HG03025 (cell line): ENCODE data around the gene ANAPC2.

ENCODE experiments used
- ATAC-seq: cut with Tn5 transposase; IDR thresholded peaks from one replicate; pipeline ENCODE4 v1.9.1; 2021; ENCODE audit warnings: mild to moderate bottlenecking, moderate library complexity; ENCODE audit not compliant: unreplicated experiment, low FRiP score

The ANAPC2 gene

DNA sequence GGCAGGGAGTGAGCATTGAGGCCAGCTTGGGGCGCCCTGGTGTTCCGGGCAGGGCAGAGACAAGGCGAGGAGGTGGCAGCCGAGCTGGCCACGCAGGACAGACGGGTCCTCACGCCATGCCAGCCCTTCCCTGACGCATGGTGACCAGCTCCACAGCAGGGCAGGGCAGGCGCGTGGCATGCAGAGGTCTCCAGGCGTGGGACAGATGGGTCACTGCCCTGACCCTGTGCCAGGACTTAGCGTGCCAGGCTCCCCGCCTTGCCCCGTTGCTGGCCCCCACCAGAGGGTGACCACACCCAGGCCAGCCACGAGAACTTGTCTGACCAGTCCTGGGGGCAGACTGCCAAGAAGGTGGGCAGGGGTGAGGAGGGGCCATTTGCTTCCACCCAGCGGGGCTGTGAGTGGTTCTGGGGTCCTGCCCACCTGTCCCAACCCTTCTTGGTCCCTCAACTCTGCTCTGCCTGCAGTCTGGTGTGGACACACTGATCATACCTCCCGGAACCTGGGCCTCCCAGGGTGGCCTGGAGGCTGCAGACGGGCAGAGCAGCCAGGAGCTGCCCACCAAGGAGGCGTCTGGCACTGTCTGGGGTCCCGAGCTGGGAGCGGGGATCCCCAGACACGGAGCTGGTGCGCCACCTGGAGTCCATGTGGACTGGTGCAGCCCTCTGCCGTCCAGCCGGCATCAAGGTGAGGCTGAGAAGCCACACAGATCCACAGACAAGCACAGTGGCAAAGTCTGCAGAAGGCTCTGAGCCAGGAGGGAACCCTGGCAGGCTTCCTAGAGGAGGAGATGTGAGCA is 38.9 kb upstream of the ANAPC2 start, which contains the start of gene RNF224:
Gene RNF224, plus strand, starts transcription at position 449 of the 799 bp plus-strand sequence. CDS start 834 bp downstream, outside the sequence.
- ATAC-seq, result no peak

DNA sequence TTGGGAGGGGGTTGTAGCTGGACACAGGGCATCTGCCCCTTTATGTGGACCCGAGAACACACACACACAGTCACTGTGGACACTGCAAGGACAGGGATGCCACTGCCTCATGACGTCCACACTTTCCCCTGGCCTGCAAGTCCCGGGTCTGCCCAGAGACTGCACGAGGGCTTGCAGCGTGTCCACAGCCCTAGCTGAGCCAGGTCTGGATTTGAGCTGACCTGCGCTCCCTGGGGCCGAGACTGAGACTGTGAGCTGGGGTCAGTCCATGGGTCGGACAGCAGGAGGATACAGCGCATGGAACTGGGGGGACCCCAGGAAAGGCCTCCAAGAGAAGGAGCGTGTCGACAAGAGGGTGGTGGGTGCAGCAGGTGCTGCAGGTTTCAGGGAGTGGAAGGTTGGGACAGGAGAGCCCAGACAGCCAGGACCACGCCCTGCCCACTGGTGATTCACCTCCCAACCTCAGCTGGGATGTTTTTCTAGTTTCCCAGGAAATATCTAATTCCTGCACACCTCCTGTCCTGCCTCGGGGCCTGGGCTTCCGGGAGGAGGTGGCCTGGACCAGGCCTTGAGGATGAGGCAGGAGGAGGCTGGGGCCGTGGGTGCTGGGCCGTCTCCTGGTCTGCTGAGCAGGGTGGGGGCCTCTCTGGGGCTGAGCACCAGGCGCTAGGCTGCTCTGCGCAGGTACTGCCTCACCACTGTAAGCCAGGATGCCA is 38.1 kb upstream of the ANAPC2 start:
- no peak for ATAC-seq

DNA sequence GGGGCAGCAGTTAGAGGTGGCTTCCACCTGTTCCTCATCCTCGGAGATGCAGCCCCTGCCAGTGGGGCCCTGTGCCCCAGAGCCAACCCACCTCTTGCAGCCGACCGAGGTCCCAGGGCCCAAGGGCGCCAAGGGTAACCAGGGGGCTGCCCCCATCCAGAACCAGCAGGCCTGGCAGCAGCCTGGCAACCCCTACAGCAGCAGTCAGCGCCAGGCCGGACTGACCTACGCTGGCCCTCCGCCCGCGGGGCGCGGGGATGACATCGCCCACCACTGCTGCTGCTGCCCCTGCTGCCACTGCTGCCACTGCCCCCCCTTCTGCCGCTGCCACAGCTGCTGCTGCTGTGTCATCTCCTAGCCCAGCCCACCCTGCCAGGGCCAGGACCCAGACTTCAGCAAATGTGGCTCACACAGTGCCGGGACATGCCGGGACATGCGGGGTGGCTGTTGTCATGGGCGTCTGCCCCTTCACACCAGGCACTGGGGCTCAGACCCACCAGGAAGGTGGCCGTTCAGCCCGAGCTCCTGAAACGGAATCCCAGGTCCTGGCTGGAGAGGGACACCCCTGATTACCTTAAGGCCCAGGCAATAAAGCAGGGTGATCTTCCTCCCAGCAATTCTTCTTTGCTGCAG is 37.5 kb upstream of the ANAPC2 start:
- no peak for ATAC-seq

DNA sequence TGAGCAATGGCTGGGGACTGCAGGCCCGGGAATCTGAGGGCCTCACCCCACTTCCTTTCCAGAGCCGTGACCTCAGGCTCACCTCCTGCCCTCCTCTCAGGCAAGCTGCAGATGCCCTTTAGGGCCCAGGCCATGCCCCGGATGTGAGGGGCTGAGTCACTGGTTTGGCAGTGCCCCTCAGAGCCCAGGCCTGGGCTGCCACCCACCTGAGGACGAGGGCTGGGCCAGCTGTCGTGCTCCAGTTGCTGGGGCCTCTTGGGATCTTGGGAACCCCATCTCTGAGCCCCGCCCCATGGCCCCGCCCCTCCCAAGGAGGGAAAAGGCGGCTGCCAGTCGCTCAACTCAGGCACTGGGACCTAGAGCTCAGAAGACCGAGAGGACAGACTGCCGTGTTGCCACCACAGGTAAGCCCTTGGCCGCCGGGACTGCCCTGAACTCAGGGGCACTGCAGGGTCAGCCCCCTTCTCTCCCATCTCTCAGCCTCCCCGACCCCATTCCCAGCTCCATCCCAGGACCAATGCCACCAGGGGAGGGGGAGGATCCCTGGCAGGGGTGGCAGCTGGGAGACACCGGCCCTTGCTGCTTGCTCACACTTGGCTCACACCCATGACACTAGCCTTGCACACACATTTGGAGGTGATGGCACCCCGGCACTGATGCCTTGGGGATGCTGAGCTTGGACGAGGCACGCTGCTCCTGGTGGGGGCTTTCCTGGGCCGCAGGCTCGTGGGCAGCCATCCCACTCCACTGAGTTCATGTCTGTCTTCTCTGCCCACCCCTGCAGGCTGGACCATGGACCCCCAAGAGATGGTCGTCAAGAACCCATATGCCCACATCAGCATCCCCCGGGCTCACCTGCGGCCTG is 36.7 kb upstream of the ANAPC2 start, which contains the start of gene CYSRT1:
Gene CYSRT1, plus strand, starts transcription at position 345 of the 865 bp plus-strand sequence. Its CDS starts 448 bp downstream, at position 793.
- no peak for ATAC-seq

- peak; percentile 67 for ATAC-seq
Measured at GRCh38 chr9:137223078-137223970, 35.0 kb upstream of the ANAPC2 start.

GRCh38 chr9:137222190-137223077 is 34.1 kb upstream of the ANAPC2 start, which contains the start of gene RNF208:
TSS of gene RNF208 (minus strand) at chr9:137222240. CDS start at chr9:137221212, 1,028 bp downstream.
- no peak for ATAC-seq

- no peak for ATAC-seq
Measured at GRCh38 chr9:137221506-137222111, 33.2 kb upstream of the ANAPC2 start.

DNA sequence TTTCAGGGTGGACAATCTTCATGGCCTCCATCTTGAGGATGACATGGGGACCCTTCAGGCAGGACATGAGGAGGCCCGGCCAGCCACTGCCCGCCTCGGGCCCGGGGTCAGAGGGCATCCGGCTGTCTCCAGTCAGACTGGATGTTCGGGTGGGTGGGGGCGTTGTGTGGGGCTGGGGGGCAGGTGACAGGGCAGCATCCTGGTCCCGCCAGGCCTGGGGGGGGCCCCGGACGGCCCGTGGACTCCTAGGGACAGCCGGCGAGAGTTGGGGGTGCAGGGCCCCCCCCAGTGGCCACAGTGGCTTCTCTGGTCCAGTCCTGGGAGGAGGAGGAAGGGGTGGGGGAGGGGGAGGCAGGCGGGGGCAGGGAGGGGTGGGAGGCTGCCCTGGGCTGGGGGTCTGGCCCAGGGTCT is 32.7 kb upstream of the ANAPC2 start:
- ATAC-seq, result no peak

GRCh38 chr9:137220317-137221094 is 32.1 kb upstream of the ANAPC2 start:
- ATAC-seq, result no peak

- ATAC-seq, result no peak
Measured at GRCh38 chr9:137219757-137220316, 31.5 kb upstream of the ANAPC2 start.

DNA sequence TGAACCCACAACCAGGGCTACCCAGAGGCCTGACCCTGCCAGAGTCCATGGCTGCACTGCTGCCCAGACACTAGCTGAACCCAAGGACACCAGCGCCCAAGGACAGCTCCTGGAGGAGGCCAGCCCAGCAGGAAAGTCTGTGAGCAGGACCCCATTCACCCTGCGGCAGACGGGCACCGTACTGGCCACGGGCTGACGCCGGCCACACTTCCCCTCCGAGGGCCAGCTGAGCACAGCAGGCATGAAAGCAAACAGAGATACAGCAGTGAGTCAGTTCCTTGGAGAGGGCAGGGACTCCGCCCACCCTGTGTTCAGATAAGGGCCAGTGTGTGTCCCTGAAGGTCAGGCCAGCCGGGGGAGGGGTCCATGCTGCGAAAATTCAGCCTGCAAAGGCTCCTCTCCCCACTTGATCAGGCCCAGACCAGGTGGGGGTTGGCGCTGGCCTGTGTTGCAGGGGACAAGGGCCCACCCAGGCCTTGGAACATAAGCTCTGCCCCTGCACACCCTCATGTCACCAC is 30.5 kb upstream of the ANAPC2 start:
- ATAC-seq, result no peak

DNA sequence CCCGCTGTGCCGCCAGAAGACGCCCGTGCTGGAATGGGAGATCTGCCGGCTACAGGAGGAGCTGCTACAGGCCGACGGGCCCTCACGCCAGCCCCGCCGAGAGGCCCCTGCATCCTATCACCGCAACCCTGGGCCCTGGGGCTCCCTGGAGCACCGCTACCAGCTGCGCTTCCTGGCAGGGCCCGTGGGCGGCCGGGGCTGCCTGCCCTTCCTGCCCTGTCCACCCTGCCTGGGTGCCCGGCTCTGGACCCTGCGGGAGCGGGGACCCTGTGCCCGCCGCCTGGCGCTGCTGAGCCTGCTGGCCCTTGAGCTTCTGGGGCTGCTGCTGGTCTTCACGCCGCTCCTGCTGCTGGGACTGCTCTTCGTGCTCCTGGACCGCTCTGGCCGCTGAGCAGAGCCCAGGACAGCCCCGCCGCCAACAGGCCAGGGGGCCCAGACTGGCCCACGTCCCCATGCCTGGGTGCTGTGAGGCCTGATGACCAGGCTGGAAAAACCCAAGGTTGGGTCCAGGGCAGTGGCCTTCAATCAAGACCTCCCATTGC is 29.9 kb upstream of the ANAPC2 start:
- no peak for ATAC-seq

DNA sequence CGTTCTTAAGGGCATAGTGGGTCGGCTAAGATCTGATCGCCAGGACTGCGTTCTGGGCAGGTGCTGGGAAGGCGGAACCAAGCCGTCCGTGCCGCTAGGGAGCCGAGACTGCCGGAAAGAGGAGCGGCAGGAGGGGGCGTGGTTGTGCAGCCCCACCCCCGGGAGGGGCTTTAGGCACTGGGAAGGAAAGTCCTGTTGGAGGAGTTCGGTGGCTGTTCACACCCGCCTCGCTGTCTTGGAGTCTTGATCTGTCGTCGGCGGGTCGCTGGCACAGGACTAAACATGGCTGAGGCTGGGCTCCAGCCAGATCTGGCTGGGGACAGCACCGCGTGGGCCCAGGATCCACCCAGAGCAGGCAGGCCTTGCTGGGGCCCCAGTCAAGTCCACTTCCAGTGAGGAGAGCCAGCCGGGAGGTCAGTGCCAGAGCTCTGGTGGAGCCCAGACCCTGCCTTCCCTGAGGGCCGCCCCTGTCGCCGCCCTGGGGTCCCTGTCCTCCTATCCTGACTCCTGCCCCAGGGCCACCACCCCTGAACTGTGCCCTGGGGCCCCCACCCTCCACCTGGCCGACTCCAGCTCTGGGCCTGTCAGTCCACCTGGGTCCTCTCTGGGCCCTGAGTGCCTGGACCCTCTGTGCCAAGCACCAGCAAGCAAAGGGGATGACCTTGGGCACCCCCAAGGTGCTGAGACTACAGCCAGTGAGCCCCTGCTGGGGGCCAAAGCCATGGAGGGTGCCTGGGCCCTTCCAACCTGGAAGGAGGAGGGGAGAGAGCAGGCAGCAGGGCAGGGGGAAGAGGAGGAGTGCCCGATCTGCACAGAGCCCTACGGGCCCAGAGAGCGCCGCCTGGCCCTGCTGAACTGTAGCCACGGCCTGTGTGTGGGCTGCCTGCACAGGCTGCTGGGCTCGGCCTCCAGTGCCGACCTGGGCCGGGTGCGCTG is 29.2 kb upstream of the ANAPC2 start:
- no peak for ATAC-seq

DNA sequence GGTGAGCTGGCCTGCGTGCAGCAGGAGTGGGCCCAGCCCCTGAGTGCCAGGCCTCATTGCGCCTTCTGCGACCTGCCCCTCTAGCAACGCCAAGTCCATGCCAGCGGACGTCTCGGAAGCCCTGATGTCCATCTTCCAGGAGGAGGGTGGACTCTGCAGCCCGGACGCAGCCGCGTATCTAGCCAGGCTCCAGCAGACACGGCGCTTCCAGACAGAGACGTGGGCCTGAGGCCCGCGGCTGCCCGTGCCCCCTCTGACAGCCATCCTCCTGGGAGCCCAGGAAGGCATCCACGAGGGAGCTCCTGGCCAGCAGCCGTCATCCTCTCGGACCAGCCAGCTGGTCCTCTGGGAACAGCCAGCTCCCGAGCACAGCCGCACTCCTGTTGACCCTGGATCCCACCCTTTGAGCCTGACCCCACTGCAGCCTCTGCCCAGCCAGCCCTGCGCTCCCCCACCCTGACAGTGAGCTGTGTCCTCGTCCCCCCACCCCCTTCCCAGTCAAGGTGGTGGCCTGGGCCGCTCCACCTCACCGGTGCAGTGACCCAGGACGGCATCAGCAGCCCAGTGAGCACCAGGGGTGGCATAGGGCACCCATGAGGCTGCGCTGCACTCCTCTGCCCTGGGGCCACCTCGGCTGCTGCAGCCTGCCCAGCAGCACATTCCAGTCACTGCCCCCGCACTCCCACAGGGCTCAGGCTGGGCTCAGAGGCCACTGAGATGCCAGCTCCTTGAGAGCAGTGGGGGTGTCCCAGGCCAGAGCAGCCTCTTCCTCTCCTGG is 28.0 kb upstream of the ANAPC2 start:
- no peak for ATAC-seq
